ENCODE measurements around the gene BCLAF1. TPM values are rescaled to one million over a fixed set of nuclear protein-coding genes. Genes with fewer than 3 reads are reported as not detected.

Gene BCLAF1
- total and polyA plus RNA-seq, 9 of the 15 experiments (the other 6 are each of a cell fraction or from before 2014, with no cell fraction given): 65.4 to 286 (median 165) TPM

GRCh38 chr6:136290410-136291010 lies 864 bp upstream of the BCLAF1 start (continued):
- TF ChIP-seq CHD7 (IDR thresholded peaks at IDR 0.05; ENCODE audit: low read depth, low read length): no peak
- TF ChIP-seq E2F3 (CRISPR knock-in tag; IDR thresholded peaks at IDR 0.05): no peak
- TF ChIP-seq TCF15 (CRISPR knock-in tag; IDR thresholded peaks at IDR 0.05): no peak
- TF ChIP-seq ZNF740 (CRISPR knock-in tag; IDR thresholded peaks at IDR 0.05): no peak
- TF ChIP-seq ZNF740 (tag; IDR thresholded peaks at IDR 0.05): 0 out of 4 replicates have a peak, but pooled peaks of 1 of the 2 experiments have one; percentile 36
- no peak for TF ChIP-seq HMG20A (CRISPR knock-in tag; conservative IDR thresholded peaks at IDR 0.05)
- TF ChIP-seq LCOR (CRISPR knock-in tag; IDR thresholded peaks at IDR 0.05): no peak; the same call in 1 of the 2 replicates
- no peak for TF ChIP-seq ZNF444 (CRISPR knock-in tag; IDR thresholded peaks at IDR 0.05)
- no peak for TF ChIP-seq NFYB (IDR thresholded peaks at IDR 0.05; ENCODE audit: extremely low read depth, insufficient read length)
- TF ChIP-seq GABPB2 (CRISPR knock-in tag; conservative IDR thresholded peaks at IDR 0.05): no peak
- no peak for TF ChIP-seq THAP7 (CRISPR knock-in tag; IDR thresholded peaks at IDR 0.05)
- TF ChIP-seq JUNB (CRISPR knock-in tag; conservative IDR thresholded peaks at IDR 0.05): no peak
- no peak for TF ChIP-seq SIX5 (IDR thresholded peaks at IDR 0.05; ENCODE audit: borderline replicate concordance in 1 of 2, insufficient read depth in 1 of 2, low read depth in 1 of 2, low read length in 2 of 2)
